CD4-positive, CD25-positive, alpha-beta regulatory T cell (primary cell): ENCODE results near the gene SPO11. TPM values are rescaled to one million over a fixed set of nuclear protein-coding genes. Genes with fewer than 3 reads are reported as not detected.
A peak's percentile ranks its signal among the peaks of the same experiment; 100 is the strongest.

Experiments
- ATAC-seq, 2 donors: fragments of 150-1000 bp; cut with Tn5 transposase; one replicate each; pipeline ENCODE4 v1.10.0; 2021; ENCODE audit warnings: low read depth in 2 of 2, moderate number of reproducible peaks in 2 of 2, moderate library complexity in 1 of 2
- DNase-seq, 3 donors: peaks; one replicate each; pipeline versions ENCODE4 v3.0.0 to v3.0.0-alpha.2; 2012 to 2022; ENCODE audit warnings: mixed read lengths in 1 of 3
- H3K27ac ChIP-seq: one replicate; pipeline ENCODE4 v1.7.0; 2013; ENCODE audit warnings: mild to moderate bottlenecking, low read length; ENCODE audit not compliant: insufficient read depth, poor library complexity, severe bottlenecking
- H3K27me3 ChIP-seq: one replicate; pipeline ENCODE4 v1.7.0; 2013; ENCODE audit warnings: low read length; ENCODE audit not compliant: control insufficient read depth, insufficient read depth
- H3K36me3 ChIP-seq: one replicate; pipeline ENCODE4 v1.7.0; 2013; ENCODE audit warnings: mild to moderate bottlenecking, low read length, moderate library complexity; ENCODE audit not compliant: control insufficient read depth, insufficient read depth
- H3K4me1 ChIP-seq: 2 replicates; pipeline ENCODE4 v1.7.0; 2013; ENCODE audit warnings: mild to moderate bottlenecking, low read length; ENCODE audit not compliant: insufficient read depth, control insufficient read depth, poor library complexity, severe bottlenecking
- H3K4me3 ChIP-seq: one replicate; pipeline ENCODE4 v1.7.0; 2013; ENCODE audit warnings: low read depth, mild to moderate bottlenecking, low read length, moderate library complexity
- H3K9me3 ChIP-seq, 2 experiments: 1 replicate in 1 of 2; 2 replicates in 1 of 2; pipeline ENCODE4 v1.7.0; 2013; ENCODE audit warnings: low read length in 2 of 2, mild to moderate bottlenecking in 1 of 2, moderate library complexity in 1 of 2; ENCODE audit not compliant: control insufficient read depth in 2 of 2
- H3K27ac Mint-ChIP-seq, 3 donors: one replicate each; pipeline ENCODE4 v1.8.0; 2020 to 2022; ENCODE audit warnings: mild to moderate bottlenecking in 3 of 3, mixed read lengths in 3 of 3, moderate library complexity in 2 of 3
- H3K27me3 Mint-ChIP-seq: one replicate; pipeline ENCODE4 v1.8.0; 2022; ENCODE audit warnings: mild to moderate bottlenecking, mixed read lengths
- H3K36me3 Mint-ChIP-seq: one replicate; pipeline ENCODE4 v1.8.0; 2020; ENCODE audit warnings: mixed read lengths
- H3K4me1 Mint-ChIP-seq, 4 donors: one replicate each; pipeline ENCODE4 v1.8.0; 2020 to 2022; ENCODE audit warnings: mixed read lengths in 4 of 4, mild to moderate bottlenecking in 1 of 4
- H3K4me3 Mint-ChIP-seq, 4 donors: one replicate each; pipeline ENCODE4 v1.8.0; 2020 to 2022; ENCODE audit warnings: mild to moderate bottlenecking in 4 of 4, mixed read lengths in 4 of 4, moderate library complexity in 3 of 4
- H3K9me3 Mint-ChIP-seq, 7 donors: one replicate each; pipeline ENCODE4 v1.8.0; 2020 to 2022; ENCODE audit warnings: mixed read lengths in 7 of 7, mild to moderate bottlenecking in 3 of 7, moderate library complexity in 2 of 7
- polyA plus RNA-seq, 4 donors: library from polyadenylated mRNA; unstranded; fragments of 300-500 nt; fragmentation: Illumina TruSeq; gene quantifications; one replicate each; pipeline ENCODE4 v1.2.3, GENCODE V29; 2021
- total RNA-seq: library from RNA; stranded (reverse); gene quantifications from one replicate; pipeline ENCODE4 v1.2.3, GENCODE V29; 2022

The SPO11 gene
- total and polyA plus RNA-seq, 5 donors from 2014 or later, result not detected

GRCh38 chr20:57385940-57386339 is 56.3 kb downstream of the SPO11 start:
- Histone ChIP-seq H3K27ac (no peak overlapping the region), H3K27me3 (no peaks in the 10 kb centered on the region), H3K9me3 (no peaks in the 10 kb centered on the region), H3K4me1 (peaks cover 37% of the 10 kb centered on the region), H3K36me3 (peaks cover 4% of the 10 kb centered on the region), H3K4me3 (no peak overlapping the region)
- Mint-ChIP-seq H3K9me3 (peaks cover 0 to 2% (median 0%) of the 10 kb centered on the region in 7 donors), H3K27ac (no peak overlapping the region), H3K4me3 (peak overlapping the region in 2 of 4 donors; percentile 15 to 54), H3K4me1 (peaks cover 11 to 42% (median 31%) of the 10 kb centered on the region in 4 donors), H3K27me3 (no peaks in the 10 kb centered on the region), H3K36me3 (peaks cover 9% of the 10 kb centered on the region)
- DNase-seq (no peak), ATAC-seq (no peak)

DNA sequence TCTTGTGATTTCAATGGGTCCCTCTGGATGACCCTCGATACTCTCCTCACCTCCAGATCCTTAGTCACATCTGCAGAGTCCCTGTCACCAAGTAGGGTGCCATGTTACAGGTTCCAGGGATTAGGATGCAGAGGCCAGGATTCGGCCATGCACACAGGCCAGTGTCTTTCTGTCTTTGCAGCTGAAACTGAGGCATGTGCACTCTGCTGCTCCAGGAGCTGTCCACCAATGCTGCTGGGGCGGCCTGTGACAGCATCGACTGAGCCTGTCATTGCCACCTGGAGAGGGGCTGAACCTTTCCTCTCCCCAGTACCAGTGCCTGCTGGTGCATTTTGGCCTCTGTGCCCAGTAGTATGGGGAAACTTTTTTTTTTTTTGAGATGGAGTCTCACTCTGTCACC is 57.2 kb downstream of the SPO11 start:
- no peak overlapping the region for H3K27ac Mint-ChIP-seq
- H3K9me3 Mint-ChIP-seq, result peaks cover 0 to 2% (median 0%) of the 10 kb centered on the region in 7 donors

DNA sequence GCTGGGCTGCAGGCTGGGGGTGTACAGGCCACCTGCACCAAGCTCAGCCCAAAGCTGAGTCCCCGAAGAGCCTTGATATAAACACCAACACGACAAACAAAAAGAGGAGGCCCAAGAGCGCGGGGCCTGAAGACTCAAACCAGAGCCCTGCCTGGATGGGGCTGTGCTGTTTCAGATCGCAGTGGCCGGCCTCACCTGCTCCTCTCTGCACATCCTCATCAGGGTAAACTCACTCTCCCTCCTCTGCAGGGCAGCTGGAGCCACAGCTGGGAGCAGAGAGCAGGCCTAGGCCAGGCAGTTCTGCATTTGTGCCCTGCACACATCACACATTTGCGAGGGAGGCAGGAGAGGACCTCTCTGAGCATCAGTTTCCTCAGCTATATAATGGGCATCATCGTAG is 57.9 kb downstream of the SPO11 start:
- DNase-seq (no peak), ATAC-seq (no peak)
- Histone ChIP-seq H3K36me3 (peaks cover 4% of the 10 kb centered on the region), H3K4me3 (no peak overlapping the region), H3K9me3 (no peaks in the 10 kb centered on the region), H3K27ac (no peak overlapping the region), H3K27me3 (no peaks in the 10 kb centered on the region), H3K4me1 (peaks cover 31% of the 10 kb centered on the region)
- no peaks in the 10 kb centered on the region for H3K27me3 Mint-ChIP-seq
- peak overlapping the region in 2 of 4 donors; percentile 76 to 96 for H3K4me3 Mint-ChIP-seq
- H3K9me3 Mint-ChIP-seq, result peaks cover 0 to 2% (median 0%) of the 10 kb centered on the region in 7 donors
- peaks cover 5 to 30% (median 21%) of the 10 kb centered on the region in 4 donors for H3K4me1 Mint-ChIP-seq
- peaks cover 9% of the 10 kb centered on the region for H3K36me3 Mint-ChIP-seq
- H3K27ac Mint-ChIP-seq, result peak overlapping the region in 2 of 3 donors; percentile 56 to 76

More for the DNA sequence above, 57.2 kb downstream of the SPO11 start:
- DNase-seq, result no peak
- Histone ChIP-seq H3K9me3 (no peaks in the 10 kb centered on the region), H3K4me3 (no peak overlapping the region), H3K36me3 (peaks cover 4% of the 10 kb centered on the region), H3K4me1 (peaks cover 38% of the 10 kb centered on the region), H3K27ac (no peak overlapping the region), H3K27me3 (no peaks in the 10 kb centered on the region)
- peaks cover 9% of the 10 kb centered on the region for H3K36me3 Mint-ChIP-seq
- ATAC-seq, result no peak
- H3K4me3 Mint-ChIP-seq, result peak overlapping the region in 2 of 4 donors; percentile 27 to 54
- H3K27me3 Mint-ChIP-seq, result no peaks in the 10 kb centered on the region
- H3K4me1 Mint-ChIP-seq, result peaks cover 8 to 37% (median 28%) of the 10 kb centered on the region in 4 donors

- H3K36me3 Mint-ChIP-seq, result peaks cover 13% of the 10 kb centered on the region
- H3K9me3 ChIP-seq, result no peaks in the 10 kb centered on the region
- peak overlapping the region in 2 of 4 donors; percentile 76 to 96 for H3K4me3 Mint-ChIP-seq
- H3K4me1 Mint-ChIP-seq, result peaks cover 5 to 29% (median 19%) of the 10 kb centered on the region in 4 donors
- peaks cover 5% of the 10 kb centered on the region for H3K27me3 Mint-ChIP-seq
- peaks cover 4% of the 10 kb centered on the region for H3K36me3 ChIP-seq
- H3K4me3 ChIP-seq, result no peak overlapping the region
- peaks cover 0 to 2% (median 0%) of the 10 kb centered on the region in 7 donors for H3K9me3 Mint-ChIP-seq
- no peak for ATAC-seq
- no peak overlapping the region for H3K27ac ChIP-seq
- DNase-seq, result no peak
- peaks cover 29% of the 10 kb centered on the region for H3K4me1 ChIP-seq
- no peaks in the 10 kb centered on the region for H3K27me3 ChIP-seq
- H3K27ac Mint-ChIP-seq, result peak overlapping the region; percentile 42 to 76 (median 56)
These were observed 58.4 kb downstream of the SPO11 start for GRCh38 chr20:57387945-57388371.

DNA sequence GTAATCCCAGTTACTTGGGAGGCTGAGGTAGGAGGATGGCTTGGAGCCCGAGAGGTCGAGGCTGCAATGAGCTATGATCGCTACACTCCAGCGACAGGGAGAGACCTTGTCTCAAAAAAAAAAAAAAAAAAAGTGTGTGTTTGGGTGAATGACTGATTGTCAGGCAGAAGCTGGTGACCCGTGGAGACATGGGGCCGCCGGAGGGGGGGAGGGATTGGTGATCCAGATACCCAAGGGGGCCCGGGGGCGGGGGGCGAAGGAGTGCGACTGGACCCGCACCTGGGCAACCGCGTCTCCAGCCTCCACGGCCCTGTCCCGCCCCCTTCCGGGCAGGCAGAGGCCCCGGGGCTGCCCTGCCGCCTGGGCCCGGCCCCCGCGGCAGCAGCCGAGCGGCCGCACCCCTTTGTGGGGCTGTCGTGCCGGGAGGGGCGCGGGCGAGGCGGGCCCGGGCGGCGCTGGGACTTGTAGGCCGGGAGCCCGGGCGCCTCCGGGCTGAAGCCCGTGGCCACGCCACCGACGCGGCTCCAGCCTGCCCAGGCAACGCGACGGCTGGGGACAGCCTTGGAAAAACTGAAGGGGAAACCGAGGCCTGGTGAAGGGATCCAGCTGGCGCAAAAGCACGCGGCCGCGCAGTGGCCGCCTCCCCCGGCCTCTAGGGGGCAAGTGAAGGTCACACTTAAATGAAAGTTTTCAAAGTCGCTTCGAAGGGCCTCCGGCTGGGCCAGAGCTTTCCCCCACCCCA is 59.5 kb downstream of the SPO11 start:
- H3K36me3 Mint-ChIP-seq, result peaks cover 25% of the 10 kb centered on the region
- H3K4me3 Mint-ChIP-seq, result peak overlapping the region; percentile 87 to 96 (median 92)
- H3K27ac ChIP-seq, result peak overlapping the region; percentile 83
- DNase-seq (peak; percentile 53 to 86 (median 72)), ATAC-seq (peak; percentile 25 to 34)
- H3K27me3 ChIP-seq, result no peaks in the 10 kb centered on the region
- H3K27me3 Mint-ChIP-seq, result peaks cover 8% of the 10 kb centered on the region
- peaks cover 14% of the 10 kb centered on the region for H3K36me3 ChIP-seq
- peak overlapping the region; percentile 55 for H3K4me3 ChIP-seq
- H3K4me1 ChIP-seq, result peaks cover 40% of the 10 kb centered on the region
- peak overlapping the region; percentile 78 to 98 (median 95) for H3K27ac Mint-ChIP-seq
- peaks cover 5 to 34% (median 24%) of the 10 kb centered on the region in 4 donors for H3K4me1 Mint-ChIP-seq
- H3K9me3 ChIP-seq, result no peaks in the 10 kb centered on the region
- peaks cover 0 to 2% (median 0%) of the 10 kb centered on the region in 7 donors for H3K9me3 Mint-ChIP-seq

GRCh38 chr20:57389695-57390603 is 60.3 kb downstream of the SPO11 start:
- Mint-ChIP-seq H3K4me1 (peaks cover 5 to 40% (median 26%) of the 10 kb centered on the region in 4 donors), H3K4me3 (peak overlapping the region; percentile 87 to 96 (median 92)), H3K27ac (peak overlapping the region; percentile 95 to 98 (median 96)), H3K36me3 (peaks cover 25% of the 10 kb centered on the region), H3K27me3 (peaks cover 8% of the 10 kb centered on the region), H3K9me3 (peaks cover 0 to 2% (median 0%) of the 10 kb centered on the region in 7 donors)
- H3K4me3 ChIP-seq, result peak overlapping the region; percentile 55
- peaks cover 48% of the 10 kb centered on the region for H3K4me1 ChIP-seq
- DNase-seq, result peak in 2 of 3 donors; percentile 66 to 67
- H3K9me3 ChIP-seq, result no peaks in the 10 kb centered on the region
- H3K27ac ChIP-seq, result peak overlapping the region; percentile 83
- no peaks in the 10 kb centered on the region for H3K27me3 ChIP-seq
- H3K36me3 ChIP-seq, result peaks cover 18% of the 10 kb centered on the region
- ATAC-seq, result no peak
